ENCODE results near the gene RADIL.
A peak's percentile ranks its signal among the peaks of the same experiment; 100 is the strongest.

Gene RADIL

GRCh38 chr7:4792537-4793126, 90.9 kb downstream of the RADIL start:
- no peak for DNase-seq (ENCODE audit: low spot score)

- DNase-seq (ENCODE audit: low spot score): peak; percentile 78
Observed at GRCh38 chr7:4791738-4792536, 91.6 kb downstream of the RADIL start.

GRCh38 chr7:4791101-4791737, 92.3 kb downstream of the RADIL start:
- DNase-seq (ENCODE audit: low spot score): no peak

GRCh38 chr7:4790516-4790991, 93.0 kb downstream of the RADIL start:
- no peak for DNase-seq (ENCODE audit: low spot score)

GRCh38 chr7:4790078-4790465, 93.4 kb downstream of the RADIL start:
- DNase-seq (ENCODE audit: low spot score): no peak

GRCh38 chr7:4789194-4790077, 94.1 kb downstream of the RADIL start:
- no peak for DNase-seq (ENCODE audit: low spot score)

- DNase-seq (ENCODE audit: low spot score): no peak
Observed at GRCh38 chr7:4788627-4789189, 94.8 kb downstream of the RADIL start.

GRCh38 chr7:4787947-4788626, 95.4 kb downstream of the RADIL start:
- DNase-seq (ENCODE audit: low spot score): no peak

- no peak for DNase-seq (ENCODE audit: low spot score)
Observed at GRCh38 chr7:4787541-4787940, 96.0 kb downstream of the RADIL start.

- no peak for DNase-seq (ENCODE audit: low spot score)
Observed at GRCh38 chr7:4786015-4786414, 97.5 kb downstream of the RADIL start.

GRCh38 chr7:4785371-4785770, 98.1 kb downstream of the RADIL start:
- DNase-seq (ENCODE audit: low spot score): no peak

GRCh38 chr7:4784799-4785198, 98.7 kb downstream of the RADIL start:
- no peak for DNase-seq (ENCODE audit: low spot score)

GRCh38 chr7:4783762-4784351, 99.7 kb downstream of the RADIL start:
- no peak for DNase-seq (ENCODE audit: low spot score)

GRCh38 chr7:4783292-4783652, 100.2 kb downstream of the RADIL start:
- DNase-seq (ENCODE audit: low spot score): no peak

GRCh38 chr7:4782333-4783291, 100.9 kb downstream of the RADIL start:
- no peak for DNase-seq (ENCODE audit: low spot score)

GRCh38 chr7:4781366-4782069, 102.0 kb downstream of the RADIL start:
- DNase-seq (ENCODE audit: low spot score): no peak

GRCh38 chr7:4779118-4779517, 104.4 kb downstream of the RADIL start:
- DNase-seq (ENCODE audit: low spot score): no peak

GRCh38 chr7:4775848-4776623, 107.5 kb downstream of the RADIL start:
- DNase-seq (ENCODE audit: low spot score): peak; percentile 39
